ENCODE results near the gene MOB1B.
"Not testable (repeated sequence)": the region's sequence is repeated elsewhere in the genome, so short reads cannot be mapped to it uniquely, and the experiment has no call there.

The MOB1B gene
- total RNA-seq: 37.1 to 40.6 reads per million in 2 donors

- DNase-seq: peak; percentile 62
Observed at GRCh38 chr4:70901984-70902576, at the start of gene MOB1B. MOB1B (plus strand) TSS chr4:70902369; CDS start chr4:70902537, 168 bp downstream.

DNA sequence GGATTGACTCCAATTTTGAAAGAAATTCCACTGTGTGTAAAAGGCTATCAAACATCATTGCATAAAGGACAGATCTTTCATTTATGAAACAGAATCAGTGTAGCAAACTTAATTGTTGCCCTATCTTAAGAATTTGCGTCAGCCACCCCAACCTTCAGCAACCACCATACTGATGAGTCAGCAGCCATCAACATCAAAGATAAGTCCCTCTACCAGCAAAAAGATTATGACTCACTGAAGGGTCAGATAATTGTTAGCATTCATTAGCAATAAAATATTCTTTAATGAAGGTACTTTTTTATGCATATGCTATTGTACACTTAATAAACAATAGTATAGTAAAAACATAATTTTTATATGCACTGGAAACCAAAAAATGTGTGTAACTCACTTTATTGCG lies 46.7 kb upstream of the MOB1B start:
- no peak for DNase-seq

DNA sequence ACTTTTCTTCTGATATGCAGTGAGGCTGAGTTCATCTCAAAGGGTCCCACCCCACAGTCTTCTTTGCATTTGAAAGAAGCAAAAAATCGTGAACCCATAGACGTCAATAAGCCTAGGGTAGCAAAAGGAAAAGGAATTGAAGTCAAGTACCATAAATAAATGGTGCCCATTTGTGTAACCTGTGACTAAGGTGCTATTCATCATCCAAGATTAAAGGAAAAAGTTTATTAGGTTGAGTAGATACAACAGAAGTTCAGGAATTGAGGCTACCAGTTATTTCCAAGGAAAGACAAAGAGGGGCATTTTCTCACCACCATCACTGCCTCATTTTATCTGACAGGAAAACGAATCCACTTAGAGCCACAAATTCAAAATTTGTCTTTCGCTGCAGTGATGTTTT lies 43.7 kb upstream of the MOB1B start:
- DNase-seq: no peak

- no peak for DNase-seq
Observed at GRCh38 chr4:70859066-70859465, 43.1 kb upstream of the MOB1B start.

DNA sequence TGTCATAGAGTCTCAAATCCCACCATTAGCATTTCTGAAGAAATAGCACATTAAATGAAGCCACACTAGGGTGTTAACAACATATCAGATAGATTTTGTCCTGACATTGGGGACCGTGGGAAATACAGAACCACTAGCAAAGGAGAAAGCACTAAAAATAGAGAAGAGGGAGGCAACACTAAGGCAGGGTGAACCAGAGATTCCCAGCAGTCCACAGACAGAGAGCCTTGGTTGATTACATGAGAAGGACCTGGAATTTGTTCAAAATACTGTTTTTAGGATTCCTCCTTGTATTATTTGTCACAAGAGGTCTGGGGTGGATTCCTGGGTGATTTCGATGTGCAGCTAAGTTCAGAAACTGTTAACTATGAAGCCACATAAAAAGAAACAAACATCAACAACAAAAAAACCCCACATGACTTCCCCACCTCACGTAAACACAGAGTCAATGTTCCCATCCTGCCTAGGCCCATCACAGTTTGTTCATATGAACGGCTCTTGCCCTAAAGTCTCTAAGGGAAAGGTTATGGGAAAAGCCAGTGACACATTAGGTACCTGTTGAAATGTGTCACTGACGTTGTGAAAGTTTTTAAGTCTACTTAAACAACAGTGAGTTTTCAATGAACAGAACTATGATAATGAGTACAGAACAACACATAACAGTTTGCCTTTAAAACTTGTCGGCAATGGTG lies 38.9 kb upstream of the MOB1B start:
- DNase-seq: no peak

GRCh38 chr4:70868778-70869177 lies 33.4 kb upstream of the MOB1B start:
- DNase-seq: no peak

DNA sequence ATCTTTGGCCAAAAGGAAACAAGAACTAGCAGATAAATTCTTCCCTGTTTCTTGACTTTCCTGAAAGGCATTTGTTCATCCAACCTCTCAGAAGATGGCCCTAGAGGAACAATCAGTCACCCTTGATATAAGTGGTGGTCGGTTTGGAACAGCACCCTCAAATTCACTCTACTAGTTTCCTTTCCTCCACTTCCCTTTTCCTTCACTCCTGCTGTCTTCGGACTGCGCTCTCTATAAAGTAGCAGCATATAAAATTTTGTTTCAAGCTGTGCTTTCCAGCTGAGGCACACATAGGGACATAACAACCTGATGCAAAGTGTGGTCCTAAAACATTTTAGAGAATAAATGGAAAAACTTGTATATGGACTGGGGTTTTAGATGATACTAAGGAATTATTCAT lies 29.0 kb upstream of the MOB1B start:
- no peak for DNase-seq

- no peak for DNase-seq
Observed at GRCh38 chr4:70874268-70875156, 27.7 kb upstream of the MOB1B start.

DNA sequence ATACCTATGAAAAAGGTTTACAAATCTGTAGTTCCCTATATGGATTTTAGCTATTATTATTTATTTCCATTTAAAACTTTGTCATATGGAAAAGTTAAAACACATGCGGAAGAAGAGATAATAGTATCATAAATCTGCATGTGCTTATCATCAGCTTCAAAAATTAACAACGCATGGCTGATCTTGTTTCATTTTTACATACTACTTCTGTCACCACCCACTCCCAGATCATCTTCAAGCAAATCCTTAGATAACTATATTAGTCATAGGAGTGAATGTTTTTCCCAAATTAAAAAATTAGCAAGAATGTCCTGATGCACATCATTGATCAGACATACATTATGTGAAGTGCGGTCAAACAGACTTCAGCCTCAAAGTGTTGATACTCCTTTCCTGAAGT lies 24.6 kb upstream of the MOB1B start:
- no peak for DNase-seq

DNA sequence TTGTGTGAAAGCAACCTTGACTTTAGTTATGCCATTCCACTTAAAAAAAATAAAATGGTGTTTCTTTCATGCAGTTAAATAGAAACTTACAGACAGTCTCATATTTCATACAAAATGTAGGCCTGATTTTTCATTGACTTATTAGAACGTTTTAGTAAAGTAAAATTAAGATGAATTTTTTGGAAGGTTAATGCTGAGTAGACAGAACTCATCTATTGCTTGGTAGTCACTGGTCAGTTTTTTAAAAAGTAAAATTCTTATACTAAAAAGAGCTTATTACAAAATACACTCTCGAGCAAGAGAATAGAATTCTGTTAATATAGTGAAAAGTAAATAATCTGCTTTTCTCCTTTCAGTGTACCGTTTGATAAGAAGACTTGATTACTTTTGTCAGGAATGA lies 21.4 kb upstream of the MOB1B start:
- DNase-seq: no peak

DNA sequence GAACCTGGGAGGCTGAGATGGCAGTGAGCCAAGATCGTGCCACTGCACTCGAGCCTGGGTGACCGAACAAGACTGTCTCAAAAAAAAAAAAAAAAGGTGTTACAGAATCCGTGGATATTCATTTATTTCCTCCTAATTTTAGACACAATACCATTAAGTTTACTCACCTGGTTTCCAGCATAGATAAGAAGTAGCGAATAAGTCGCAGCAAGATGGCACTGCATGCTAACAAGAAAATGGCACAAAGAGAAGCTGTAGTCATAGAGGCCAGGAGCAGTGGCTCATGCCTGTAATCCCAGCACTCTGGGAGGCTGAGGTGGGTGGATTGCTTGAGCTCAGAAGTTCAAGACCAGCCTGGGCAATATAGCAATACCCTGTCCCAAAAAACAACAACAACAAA lies 17.0 kb upstream of the MOB1B start:
- DNase-seq: no peak

DNA sequence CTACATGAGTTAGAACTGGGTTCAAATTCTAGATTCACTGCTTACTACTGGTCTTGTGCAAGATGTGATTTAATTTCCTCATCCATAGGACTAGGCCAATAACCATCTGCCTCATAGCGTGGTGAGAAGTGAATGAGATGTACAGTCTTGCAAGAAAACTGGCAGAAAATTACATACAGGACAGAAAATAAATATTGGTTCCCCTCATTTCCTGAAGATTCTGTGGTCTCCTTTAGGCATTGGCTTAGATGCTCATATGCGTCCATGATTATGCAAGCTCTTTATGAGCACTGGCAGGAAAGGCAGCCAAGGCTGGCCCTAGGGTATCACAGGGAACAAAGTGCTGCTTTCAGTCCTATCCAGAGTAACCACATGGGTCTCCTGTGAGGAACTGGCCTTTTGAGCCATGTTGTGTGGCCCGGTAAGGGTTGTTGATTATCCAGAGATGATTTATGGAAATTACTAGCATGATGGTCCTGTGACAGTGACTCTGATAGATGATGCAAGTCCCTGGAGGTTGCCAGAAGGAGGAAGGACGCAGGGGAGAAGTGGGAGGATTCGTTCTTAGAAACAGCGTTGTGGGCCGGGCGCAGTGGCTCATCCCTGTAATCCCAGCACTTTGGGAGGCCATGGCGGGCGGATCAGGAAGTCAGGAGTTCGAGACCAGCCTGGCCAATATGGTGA lies 9.9 kb upstream of the MOB1B start:
- no peak for DNase-seq

GRCh38 chr4:70893790-70894189 lies 8.4 kb upstream of the MOB1B start:
- no peak for DNase-seq

GRCh38 chr4:70895405-70895804 lies 6.8 kb upstream of the MOB1B start:
- DNase-seq: no peak

- no peak for DNase-seq
Observed at GRCh38 chr4:70895811-70896491, 6.2 kb upstream of the MOB1B start.

DNA sequence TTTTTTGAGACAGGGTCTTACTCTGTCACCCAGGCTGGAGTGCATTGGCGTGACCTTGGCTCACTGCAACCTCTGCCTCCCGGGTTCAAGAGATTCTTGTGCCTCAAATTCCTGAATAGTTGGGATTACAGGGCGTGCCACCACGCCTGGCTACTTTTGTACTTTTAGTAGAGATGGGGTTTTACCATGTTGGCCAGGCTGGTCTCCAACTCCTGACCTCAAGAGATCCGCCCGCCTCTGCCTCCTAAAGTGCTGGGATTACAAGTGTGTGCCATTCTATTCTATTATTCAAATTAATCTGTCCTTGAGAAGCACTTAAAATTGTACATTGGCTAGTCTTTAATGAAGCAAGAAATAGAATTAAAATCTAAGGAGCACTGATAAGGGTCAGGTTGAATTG lies 3.6 kb upstream of the MOB1B start:
- not testable (repeated sequence) for DNase-seq

- no peak for DNase-seq
Observed at GRCh38 chr4:70901607-70901983, 574 bp upstream of the MOB1B start.

DNA sequence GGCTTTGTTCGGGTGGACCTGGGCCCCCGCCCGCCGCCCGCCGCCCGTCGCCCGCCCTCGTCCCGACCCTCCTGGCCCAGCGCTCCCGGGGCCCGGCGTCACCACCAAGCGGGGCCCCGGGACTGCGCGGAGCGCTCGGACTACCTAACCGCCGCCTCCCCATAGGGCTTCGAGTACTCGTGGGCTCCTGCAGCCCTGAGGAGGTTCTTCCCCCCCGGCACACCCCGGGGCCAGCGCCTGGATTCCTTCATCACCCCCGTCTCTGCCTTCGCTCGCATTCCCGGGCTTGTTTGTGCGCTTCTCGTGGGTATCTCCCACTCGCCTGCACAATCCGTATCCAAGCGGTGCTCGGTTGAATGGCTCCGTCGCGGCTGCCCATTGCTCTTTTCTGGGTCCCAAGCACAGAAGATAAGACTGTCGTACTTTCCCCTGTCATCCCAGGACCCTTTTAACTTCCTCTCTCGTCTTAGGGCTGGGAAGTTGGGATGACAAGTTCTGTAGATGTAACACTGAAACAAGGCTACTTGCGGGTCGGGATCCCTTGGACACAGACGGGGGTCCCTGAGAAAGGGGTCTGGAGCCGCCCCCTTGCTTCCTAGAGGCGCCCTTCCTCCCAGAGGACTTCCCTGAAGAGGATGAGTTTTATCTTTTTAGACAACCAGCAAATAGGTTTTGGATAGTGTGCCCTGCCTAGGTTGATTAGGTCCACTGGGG lies 565 bp downstream of the MOB1B start:
- no peak for DNase-seq

GRCh38 chr4:70903291-70903603 lies 1.1 kb downstream of the MOB1B start:
- DNase-seq: no peak

DNA sequence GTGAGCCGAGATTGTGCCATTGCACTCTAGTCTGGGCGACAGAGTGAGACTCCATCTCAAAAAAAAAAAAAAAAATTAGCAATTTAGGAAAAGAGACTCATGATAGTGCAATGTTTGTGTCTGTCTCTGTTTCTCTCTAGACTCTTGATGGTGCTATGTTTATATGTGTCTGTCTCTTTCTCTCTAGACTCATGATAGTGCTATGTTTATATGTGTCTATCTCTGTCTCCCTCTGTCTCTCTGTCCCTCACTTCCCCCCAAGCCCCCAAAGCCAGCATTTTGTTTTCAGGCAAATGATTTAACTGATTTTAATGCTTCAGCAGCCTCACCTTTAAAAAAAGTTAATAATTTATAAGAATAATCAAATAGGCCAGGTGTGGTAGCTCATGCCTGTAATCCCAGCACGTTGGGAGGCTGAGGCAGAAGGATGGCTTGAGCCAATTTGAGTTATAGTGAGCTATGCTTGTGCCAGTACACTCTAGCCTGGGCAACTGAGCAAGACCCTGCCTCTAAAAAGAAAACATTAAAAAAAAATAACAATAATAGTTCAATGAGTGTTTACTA lies 6.9 kb downstream of the MOB1B start:
- DNase-seq: no peak

GRCh38 chr4:70914000-70914399 lies 11.8 kb downstream of the MOB1B start:
- DNase-seq: no peak

GRCh38 chr4:70914631-70915030 lies 12.5 kb downstream of the MOB1B start:
- no peak for DNase-seq
